Measurements from ENCODE around the gene CAMTA1. TPM values are rescaled to one million over a fixed set of nuclear protein-coding genes. Genes with fewer than 3 reads are reported as not detected.

Gene CAMTA1
- total RNA-seq, 3 donors from 2014 or later, result 73.4 to 114 (median 82.6) TPM

GRCh38 chr1:7199077-7199779 lies 414.0 kb downstream of the CAMTA1 start:
- no peak overlapping the region for H3K4me3 ChIP-seq
- DNase-seq (no peak), ATAC-seq (no peak)
- intact Hi-C loops (cut with DNase I, micrococcal nuclease), result no loop called here
- H3K4me1 ChIP-seq (ENCODE audit: low read depth), result no peaks in the 10 kb centered on the region
- no peaks in the 10 kb centered on the region for H3K36me3 ChIP-seq (ENCODE audit: low read depth)
- TF ChIP-seq, protein P1, sequence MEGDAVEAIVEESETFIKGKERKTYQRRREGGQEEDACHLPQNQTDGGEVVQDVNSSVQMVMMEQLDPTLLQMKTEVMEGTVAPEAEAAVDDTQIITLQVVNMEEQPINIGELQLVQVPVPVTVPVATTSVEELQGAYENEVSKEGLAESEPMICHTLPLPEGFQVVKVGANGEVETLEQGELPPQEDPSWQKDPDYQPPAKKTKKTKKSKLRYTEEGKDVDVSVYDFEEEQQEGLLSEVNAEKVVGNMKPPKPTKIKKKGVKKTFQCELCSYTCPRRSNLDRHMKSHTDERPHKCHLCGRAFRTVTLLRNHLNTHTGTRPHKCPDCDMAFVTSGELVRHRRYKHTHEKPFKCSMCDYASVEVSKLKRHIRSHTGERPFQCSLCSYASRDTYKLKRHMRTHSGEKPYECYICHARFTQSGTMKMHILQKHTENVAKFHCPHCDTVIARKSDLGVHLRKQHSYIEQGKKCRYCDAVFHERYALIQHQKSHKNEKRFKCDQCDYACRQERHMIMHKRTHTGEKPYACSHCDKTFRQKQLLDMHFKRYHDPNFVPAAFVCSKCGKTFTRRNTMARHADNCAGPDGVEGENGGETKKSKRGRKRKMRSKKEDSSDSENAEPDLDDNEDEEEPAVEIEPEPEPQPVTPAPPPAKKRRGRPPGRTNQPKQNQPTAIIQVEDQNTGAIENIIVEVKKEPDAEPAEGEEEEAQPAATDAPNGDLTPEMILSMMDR (IDR thresholded peaks at IDR 0.05), result no peak
- no peaks in the 10 kb centered on the region for H3K9me3 ChIP-seq

DNA sequence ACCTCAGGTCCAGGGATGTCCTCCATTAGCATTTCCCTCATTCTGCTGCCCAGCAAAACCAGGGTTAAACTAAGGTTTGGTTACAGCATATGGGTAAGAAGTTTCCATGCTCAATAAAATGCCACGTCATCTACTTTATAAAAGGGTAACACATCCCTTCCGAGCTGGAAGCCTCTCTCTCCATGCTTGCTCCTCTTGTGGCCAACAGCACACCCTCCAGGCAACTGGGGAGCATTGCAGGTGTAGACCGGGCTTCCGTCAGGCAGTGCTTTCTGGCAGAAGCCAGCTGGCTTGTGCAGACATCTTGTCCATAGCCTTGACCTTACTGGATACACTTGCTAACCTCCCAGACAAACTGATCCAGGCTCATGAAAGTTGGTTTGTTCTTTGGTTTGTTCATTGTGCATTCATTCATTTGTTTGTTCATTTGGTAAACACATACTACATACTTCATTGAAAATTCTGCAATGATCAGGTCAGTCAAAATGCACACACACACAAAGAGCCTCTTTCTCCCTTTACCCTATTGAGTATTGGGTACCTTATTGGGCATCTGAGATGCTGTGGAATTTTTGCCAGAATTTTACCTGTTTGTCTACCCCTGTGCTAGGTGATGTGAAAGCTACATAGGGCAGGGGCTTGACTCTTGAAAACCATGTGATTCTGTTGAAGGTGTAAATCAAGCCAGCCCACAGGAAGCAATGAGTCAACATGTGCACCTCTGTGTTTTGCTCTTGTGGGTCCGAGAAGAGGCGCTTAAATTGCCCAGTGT lies 422.8 kb downstream of the CAMTA1 start:
- ATAC-seq, result peak; percentile 85
- Histone ChIP-seq H3K4me3 (no peak overlapping the region), H3K9me3 (no peaks in the 10 kb centered on the region), H3K36me3 (ENCODE audit: low read depth) (no peaks in the 10 kb centered on the region), H3K4me1 (ENCODE audit: low read depth) (no peaks in the 10 kb centered on the region)
- TF ChIP-seq, protein P1 (IDR thresholded peaks at IDR 0.05), result peak; percentile 15
- DNase-seq, result peak in 2 of 3 donors; percentile 43 to 52
- intact Hi-C loops (cut with DNase I, micrococcal nuclease), result no loop called here

DNA sequence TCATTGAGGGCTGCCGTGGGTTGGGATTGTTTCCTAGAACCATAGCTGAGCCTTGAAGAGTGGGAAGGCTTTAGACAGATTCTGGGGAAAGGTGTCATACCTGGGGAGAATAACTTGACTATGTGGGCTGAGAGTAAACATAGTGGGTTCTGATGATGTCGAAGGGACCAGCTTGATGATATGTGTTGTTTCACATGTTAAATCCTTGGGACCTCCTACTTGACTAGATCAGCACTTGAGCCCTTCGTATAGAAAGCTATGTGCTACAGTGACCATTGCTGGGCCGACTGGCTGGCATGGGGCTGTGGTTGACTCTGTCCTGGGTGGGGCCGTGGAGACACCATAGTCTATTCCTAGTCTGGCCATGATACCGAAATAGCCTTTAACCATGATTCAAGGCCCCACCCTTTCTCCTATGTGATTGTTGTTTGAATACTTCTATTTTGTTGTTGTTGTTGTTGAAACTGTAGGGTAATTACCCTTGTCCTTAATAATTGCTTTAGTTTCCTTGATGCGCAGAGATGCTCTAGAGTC lies 423.5 kb downstream of the CAMTA1 start:
- ATAC-seq (no peak), DNase-seq (no peak)
- Histone ChIP-seq H3K36me3 (ENCODE audit: low read depth) (no peaks in the 10 kb centered on the region), H3K4me1 (ENCODE audit: low read depth) (no peaks in the 10 kb centered on the region), H3K9me3 (no peaks in the 10 kb centered on the region), H3K4me3 (no peak overlapping the region)
- intact Hi-C loops (cut with DNase I, micrococcal nuclease), result no loop called here
- TF ChIP-seq, protein P1 (IDR thresholded peaks at IDR 0.05), result no peak

DNA sequence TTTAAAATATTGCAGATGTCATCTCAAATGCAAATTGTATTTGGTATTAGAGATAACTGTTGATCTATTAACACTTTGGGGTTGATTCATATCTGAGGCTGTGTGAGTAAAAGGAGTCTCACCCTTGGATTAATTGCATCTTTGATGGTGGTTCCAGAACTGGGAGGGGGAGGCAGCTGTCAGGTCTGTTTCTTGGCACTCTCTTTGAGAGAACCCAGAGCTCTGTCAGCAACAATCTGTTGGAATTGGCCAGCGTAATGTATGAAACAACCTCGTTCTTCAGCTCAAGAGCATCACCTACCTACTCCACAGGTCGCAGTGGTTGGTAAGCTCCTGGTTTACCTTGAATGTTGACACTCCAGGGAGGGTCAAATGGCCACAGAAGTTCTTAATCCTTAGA lies 424.1 kb downstream of the CAMTA1 start:
- TF ChIP-seq, protein P1 (IDR thresholded peaks at IDR 0.05), result no peak
- no peak for DNase-seq

DNA sequence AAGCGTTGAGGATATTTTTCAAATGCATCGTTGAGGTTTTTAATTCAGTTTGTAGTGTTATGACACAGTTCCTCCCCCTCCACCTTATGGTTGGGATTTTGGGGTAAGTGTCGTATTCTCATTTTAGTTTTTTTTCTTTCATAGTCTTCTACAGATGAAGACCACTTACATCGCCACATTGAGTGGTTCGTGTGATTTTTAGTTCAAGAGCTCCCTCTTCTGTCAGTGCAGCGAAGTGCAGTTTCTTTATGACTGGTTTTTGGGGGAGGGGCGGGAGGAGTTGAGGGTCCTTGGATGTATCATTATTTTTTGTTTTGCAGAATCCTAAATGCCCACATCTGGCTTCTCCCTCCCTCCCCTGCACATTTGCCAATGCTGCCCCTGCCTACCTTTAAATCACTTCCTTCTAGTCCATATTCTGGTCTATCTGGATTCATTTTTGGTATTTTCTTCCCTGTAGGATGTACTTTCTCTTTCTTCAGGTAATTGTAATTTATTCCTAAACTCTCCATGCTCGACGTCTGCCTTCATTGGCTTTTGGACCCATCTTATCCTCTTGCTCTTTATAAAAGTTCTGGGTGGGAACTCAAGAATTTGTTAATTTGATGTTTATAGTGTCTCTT lies 433.1 kb downstream of the CAMTA1 start:
- Histone ChIP-seq H3K4me1 (ENCODE audit: low read depth) (no peaks in the 10 kb centered on the region), H3K9me3 (no peaks in the 10 kb centered on the region), H3K36me3 (ENCODE audit: low read depth) (no peaks in the 10 kb centered on the region), H3K4me3 (no peak overlapping the region)
- intact Hi-C loops (cut with DNase I, micrococcal nuclease), result loop anchor here in 1 of 2 donors (10.0 kb wide), 1 partner anchor 494 kb away; no protein-coding TSS in a partner anchor
- TF ChIP-seq, protein P1 (IDR thresholded peaks at IDR 0.05), result no peak
- DNase-seq (peak in 1 of 3 donors; percentile 65), ATAC-seq (no peak)

More for the DNA sequence above, 424.1 kb downstream of the CAMTA1 start:
- no peak for ATAC-seq
- Histone ChIP-seq H3K9me3 (no peaks in the 10 kb centered on the region), H3K4me1 (ENCODE audit: low read depth) (no peaks in the 10 kb centered on the region), H3K36me3 (ENCODE audit: low read depth) (no peaks in the 10 kb centered on the region), H3K4me3 (no peak overlapping the region)
- intact Hi-C loops (cut with DNase I, micrococcal nuclease), result no loop called here

Data from mucosa of descending colon (tissue), 3 donors.